KBM-7 (cell line): ENCODE measurements around the gene FAM171A1.
"Not testable (repeated sequence)": the region's sequence is repeated elsewhere in the genome, so short reads cannot be mapped to it uniquely, and the experiment has no call there.

Experiments used
- DNase-seq: peaks from one replicate; pipeline ENCODE4 v3.0.0-alpha.2; 2015
- in situ Hi-C: fragments of 300-500 bp; cut with MboI; formaldehyde crosslinking; loops from 2 replicates; pipeline ENCODE4 v1.14.3; 2020; ENCODE audit warnings: low sequenced_read_pairs, low pct_unique_long_range_greater_than_20kb, mixed read lengths

FAM171A1 gene

GRCh38 chr10:15370856-15371701 is at the start of gene FAM171A1:
Gene FAM171A1, minus strand, starts transcription at chr10:15371289. Its CDS starts 237 bp downstream, at chr10:15371052.
- in situ Hi-C loops = no loop called here
- no peak for DNase-seq

- in situ Hi-C loops = no loop called here
- DNase-seq = peak; percentile 20
Observed at GRCh38 chr10:15420858-15421257, 49.8 kb upstream of the FAM171A1 start.

GRCh38 chr10:15419279-15419874 is 48.3 kb upstream of the FAM171A1 start:
- in situ Hi-C loops = no loop called here
- DNase-seq = peak; percentile 59

- in situ Hi-C loops = no loop called here
- no peak for DNase-seq
Observed at GRCh38 chr10:15416034-15416433, 44.9 kb upstream of the FAM171A1 start.

- in situ Hi-C loops = no loop called here
- no peak for DNase-seq
Observed at GRCh38 chr10:15411010-15411409, 39.9 kb upstream of the FAM171A1 start.

GRCh38 chr10:15409350-15409749 is 38.3 kb upstream of the FAM171A1 start:
- in situ Hi-C loops = not testable (repeated sequence)

GRCh38 chr10:15408557-15408956 is 37.5 kb upstream of the FAM171A1 start:
- in situ Hi-C loops = no loop called here
- no peak for DNase-seq

More at GRCh38 chr10:15409350-15409749, 38.3 kb upstream of the FAM171A1 start:
- DNase-seq = not testable (repeated sequence)

- no peak for DNase-seq
- in situ Hi-C loops = no loop called here
Observed at GRCh38 chr10:15405319-15405718, 34.2 kb upstream of the FAM171A1 start.

- in situ Hi-C loops = no loop called here
Observed at GRCh38 chr10:15401382-15401781, 30.3 kb upstream of the FAM171A1 start.

GRCh38 chr10:15400461-15400860 is 29.4 kb upstream of the FAM171A1 start:
- DNase-seq, in situ Hi-C loops: not testable (repeated sequence)

More at GRCh38 chr10:15401382-15401781, 30.3 kb upstream of the FAM171A1 start:
- no peak for DNase-seq

- DNase-seq = no peak
- in situ Hi-C loops = no loop called here
Observed at GRCh38 chr10:15399060-15399661, 28.1 kb upstream of the FAM171A1 start.

GRCh38 chr10:15395935-15396334 is 24.8 kb upstream of the FAM171A1 start:
- in situ Hi-C loops = no loop called here
- no peak for DNase-seq

- DNase-seq = no peak
- in situ Hi-C loops = no loop called here
Observed at GRCh38 chr10:15393139-15393825, 22.2 kb upstream of the FAM171A1 start.

GRCh38 chr10:15391491-15391890 is 20.4 kb upstream of the FAM171A1 start:
- in situ Hi-C loops = no loop called here
- no peak for DNase-seq

GRCh38 chr10:15388172-15388571 is 17.1 kb upstream of the FAM171A1 start:
- in situ Hi-C loops, DNase-seq: not testable (repeated sequence)

- no peak for DNase-seq
- in situ Hi-C loops = no loop called here
Observed at GRCh38 chr10:15387021-15387420, 15.9 kb upstream of the FAM171A1 start.

- in situ Hi-C loops = no loop called here
- DNase-seq = no peak
Observed at GRCh38 chr10:15385552-15386455, 14.7 kb upstream of the FAM171A1 start.

- in situ Hi-C loops = no loop called here
- DNase-seq = no peak
Observed at GRCh38 chr10:15381420-15381819, 10.3 kb upstream of the FAM171A1 start.

- in situ Hi-C loops = no loop called here
- no peak for DNase-seq
Observed at GRCh38 chr10:15379078-15379477, 8.0 kb upstream of the FAM171A1 start.
